ENCODE measurements around the gene ANKRD33B.
A peak's percentile ranks its signal among the peaks of the same experiment; 100 is the strongest.
"Not testable (repeated sequence)": the region's sequence is repeated elsewhere in the genome, so short reads cannot be mapped to it uniquely, and the experiment has no call there.

The ANKRD33B gene

DNA sequence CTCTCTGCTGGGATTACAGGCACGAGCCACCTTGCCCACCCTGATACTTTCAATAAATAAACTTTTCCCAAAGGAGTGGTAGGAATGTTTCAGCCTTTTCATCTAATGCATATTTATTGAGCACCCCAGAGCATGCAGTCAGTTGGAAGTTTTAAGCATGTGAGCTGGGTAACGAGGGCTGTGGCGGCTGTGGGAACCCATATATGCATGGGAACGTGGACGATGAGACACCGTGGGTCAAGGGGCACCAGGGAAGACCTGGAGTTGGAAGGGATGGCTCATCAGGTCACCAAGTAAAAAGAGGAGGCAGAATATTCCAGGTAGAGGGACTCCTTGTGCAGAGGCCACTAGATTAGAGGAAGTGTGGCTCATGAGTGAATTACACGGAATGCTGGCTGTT, 64.7 kb downstream of the ANKRD33B start:
- TF ChIP-seq, protein P1, sequence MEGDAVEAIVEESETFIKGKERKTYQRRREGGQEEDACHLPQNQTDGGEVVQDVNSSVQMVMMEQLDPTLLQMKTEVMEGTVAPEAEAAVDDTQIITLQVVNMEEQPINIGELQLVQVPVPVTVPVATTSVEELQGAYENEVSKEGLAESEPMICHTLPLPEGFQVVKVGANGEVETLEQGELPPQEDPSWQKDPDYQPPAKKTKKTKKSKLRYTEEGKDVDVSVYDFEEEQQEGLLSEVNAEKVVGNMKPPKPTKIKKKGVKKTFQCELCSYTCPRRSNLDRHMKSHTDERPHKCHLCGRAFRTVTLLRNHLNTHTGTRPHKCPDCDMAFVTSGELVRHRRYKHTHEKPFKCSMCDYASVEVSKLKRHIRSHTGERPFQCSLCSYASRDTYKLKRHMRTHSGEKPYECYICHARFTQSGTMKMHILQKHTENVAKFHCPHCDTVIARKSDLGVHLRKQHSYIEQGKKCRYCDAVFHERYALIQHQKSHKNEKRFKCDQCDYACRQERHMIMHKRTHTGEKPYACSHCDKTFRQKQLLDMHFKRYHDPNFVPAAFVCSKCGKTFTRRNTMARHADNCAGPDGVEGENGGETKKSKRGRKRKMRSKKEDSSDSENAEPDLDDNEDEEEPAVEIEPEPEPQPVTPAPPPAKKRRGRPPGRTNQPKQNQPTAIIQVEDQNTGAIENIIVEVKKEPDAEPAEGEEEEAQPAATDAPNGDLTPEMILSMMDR (IDR thresholded peaks at IDR 0.05; ENCODE audit: borderline replicate concordance, insufficient read depth, low read depth, low read length): no peak
- no peak overlapping the region for H3K4me3 ChIP-seq (ENCODE audit: low read depth, low read length)

DNA sequence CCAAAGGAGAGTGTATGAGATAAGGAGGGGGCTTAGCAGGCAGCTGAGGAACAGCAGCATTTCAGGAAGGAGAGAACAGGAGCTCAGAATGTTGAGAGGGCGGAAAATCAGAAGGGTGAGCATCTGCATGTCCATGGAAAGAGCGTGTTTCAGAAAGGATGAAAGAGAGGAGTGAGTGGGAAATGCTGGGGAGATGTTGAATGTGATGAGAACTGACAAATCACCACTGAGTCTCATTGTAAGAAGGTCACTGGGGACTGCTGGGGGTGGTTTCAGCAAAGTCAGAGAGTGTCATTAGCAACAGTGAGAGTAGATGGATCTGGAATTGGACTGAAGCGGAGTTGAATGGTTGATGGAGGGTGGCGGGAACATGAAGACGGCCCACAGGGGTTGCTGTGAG, 65.8 kb downstream of the ANKRD33B start:
- TF ChIP-seq, protein P1 (IDR thresholded peaks at IDR 0.05; ENCODE audit: borderline replicate concordance, insufficient read depth, low read depth, low read length): no peak
- no peak overlapping the region for H3K4me3 ChIP-seq (ENCODE audit: low read depth, low read length)

DNA sequence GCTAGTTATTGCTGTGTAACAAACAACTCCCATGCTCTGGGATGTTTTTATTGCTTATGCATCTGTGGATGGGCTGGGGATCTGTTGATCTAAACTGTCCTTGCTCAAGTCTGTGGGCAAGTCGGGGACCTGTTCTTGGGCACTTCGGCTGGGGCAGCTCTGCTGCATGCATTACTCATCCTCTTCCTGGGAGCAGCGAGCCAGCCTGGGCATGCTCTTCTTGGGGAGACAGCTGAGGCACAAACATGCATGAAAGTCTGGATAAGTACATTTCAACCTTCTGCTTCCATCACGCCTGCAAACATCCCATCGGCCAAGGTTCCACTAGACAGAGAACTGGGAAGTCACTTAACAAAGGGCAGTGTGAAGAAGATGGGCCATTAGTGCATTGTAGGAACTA, 66.3 kb downstream of the ANKRD33B start:
- TF ChIP-seq, protein P1 (IDR thresholded peaks at IDR 0.05; ENCODE audit: borderline replicate concordance, insufficient read depth, low read depth, low read length): no peak
- no peak overlapping the region for H3K4me3 ChIP-seq (ENCODE audit: low read depth, low read length)

DNA sequence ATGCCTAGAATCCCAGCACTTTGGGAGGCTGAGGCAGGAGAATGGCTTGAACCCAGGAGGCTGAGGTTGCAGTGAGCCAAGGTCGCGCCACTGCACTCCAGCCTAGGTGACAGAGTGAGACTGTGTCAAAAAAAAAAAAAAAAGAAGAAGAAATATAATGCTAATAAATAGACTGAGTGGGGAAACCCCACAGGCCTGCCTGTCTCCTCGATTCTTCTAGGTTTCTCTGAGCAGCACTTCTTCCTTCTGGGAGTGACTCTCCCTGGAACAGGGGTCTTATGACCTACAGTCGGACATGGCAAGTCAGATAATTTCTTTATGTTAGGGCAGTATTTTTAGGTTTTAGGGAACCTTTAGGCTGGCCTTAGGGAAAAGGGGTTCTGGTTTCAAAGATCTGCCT, 66.9 kb downstream of the ANKRD33B start:
- not testable (repeated sequence) for H3K4me3 ChIP-seq (ENCODE audit: low read depth, low read length)

DNA sequence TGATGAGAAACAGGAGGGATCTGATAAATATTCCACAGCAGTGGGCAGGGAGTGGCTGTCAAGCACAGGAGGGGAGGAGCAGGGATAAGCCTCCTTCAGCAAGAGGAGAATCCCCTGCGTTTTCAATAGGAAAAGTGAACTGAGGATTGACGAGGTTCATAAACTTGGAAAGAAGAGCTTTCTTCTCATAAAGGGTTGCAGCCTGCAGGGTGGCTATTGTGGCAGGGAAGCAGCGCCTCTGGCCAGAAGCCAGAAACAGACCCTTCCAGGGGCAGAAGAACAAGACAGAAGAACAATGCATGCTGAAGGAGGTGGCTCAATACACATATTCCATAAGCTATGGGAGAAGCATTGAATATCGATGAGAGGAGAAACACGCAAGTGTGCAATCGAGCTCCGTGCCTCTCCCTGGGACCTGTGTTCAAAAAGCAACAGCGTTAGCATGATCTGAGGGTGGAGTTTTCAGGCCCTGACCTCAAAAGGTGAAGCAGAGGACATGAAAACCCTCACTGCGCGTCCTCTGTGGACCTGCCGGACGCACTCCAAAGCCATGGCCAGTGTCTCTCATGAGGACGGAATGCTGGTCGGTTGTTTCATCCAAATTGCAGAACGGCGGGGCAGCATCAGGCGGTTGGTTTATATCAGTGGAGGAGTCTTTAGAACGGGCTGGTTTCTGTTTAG, 67.6 kb downstream of the ANKRD33B start:
- H3K4me3 ChIP-seq (ENCODE audit: low read depth, low read length): peak overlapping the region; percentile 51
- TF ChIP-seq, protein P1 (IDR thresholded peaks at IDR 0.05; ENCODE audit: borderline replicate concordance, insufficient read depth, low read depth, low read length): no peak

DNA sequence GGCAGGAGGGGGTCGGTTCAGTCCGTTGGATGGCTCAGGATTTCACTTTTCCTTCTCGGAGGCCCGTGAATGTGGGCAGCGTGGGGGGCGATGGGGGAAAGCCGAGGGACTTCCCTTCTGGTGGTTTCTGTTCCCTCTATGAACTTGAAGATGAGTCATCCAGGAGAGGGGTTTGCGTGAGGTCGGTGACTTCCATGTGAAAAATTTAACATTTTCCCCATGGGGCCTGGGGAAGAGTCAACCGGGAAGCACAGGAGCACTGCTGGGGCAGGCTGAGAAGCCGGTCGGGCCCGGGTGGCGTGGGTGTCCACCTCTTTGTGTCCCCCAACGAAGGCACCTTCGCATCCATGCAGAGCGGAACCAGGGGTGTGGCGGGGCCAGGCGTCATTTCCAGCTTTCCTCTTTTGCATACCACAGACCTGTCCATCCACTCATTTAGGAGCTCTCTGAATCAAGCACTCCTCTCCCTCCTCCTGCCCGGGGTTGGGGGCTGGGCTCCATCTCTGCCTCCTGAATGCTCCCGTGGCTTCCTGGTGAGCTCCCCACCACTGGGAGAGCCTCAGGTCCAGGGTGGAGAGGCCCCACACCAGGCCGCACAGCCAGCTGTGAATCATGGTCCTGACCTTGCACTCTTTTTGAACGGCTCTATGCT, 68.4 kb downstream of the ANKRD33B start:
- TF ChIP-seq, protein P1 (IDR thresholded peaks at IDR 0.05; ENCODE audit: borderline replicate concordance, insufficient read depth, low read depth, low read length): no peak
- peak overlapping the region; percentile 51 for H3K4me3 ChIP-seq (ENCODE audit: low read depth, low read length)

DNA sequence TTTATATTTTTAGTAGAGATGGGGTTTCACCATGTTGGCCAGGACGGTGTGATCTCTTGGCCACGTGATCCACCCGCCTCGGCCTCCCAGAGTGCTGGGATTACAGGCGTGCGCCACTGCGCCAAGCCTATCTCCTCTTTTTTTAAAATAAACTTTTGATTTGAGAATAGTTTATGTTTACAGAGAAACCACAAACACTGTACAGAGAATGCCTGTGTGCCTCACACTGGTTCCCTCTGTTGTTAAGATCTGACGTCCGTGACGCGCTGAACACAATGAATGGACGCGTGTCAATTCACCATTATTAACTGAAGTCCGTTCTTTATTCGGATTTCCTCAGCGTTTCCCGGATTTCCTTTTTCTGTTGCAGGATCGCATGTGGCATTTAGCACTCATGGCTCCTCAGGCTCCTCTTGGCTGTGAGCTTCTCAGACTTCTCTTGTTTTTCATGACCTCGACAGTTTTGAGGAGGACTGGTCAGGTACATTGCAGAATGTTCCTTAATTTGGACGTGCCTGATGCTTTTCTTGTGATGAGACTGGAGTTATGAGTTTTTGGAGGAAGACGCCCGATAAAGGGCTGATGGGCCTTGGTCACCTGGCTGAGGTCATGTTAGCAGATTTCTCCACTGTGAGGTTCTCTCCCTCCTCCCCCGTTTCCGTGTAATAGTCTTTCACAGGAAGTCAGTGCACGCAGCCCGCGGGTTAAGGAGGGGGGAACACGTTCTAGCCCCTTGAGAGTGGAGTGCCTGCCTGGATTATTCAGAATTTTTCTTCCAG, 69.6 kb downstream of the ANKRD33B start:
- TF ChIP-seq, protein P1 (IDR thresholded peaks at IDR 0.05; ENCODE audit: borderline replicate concordance, insufficient read depth, low read depth, low read length): no peak
- H3K4me3 ChIP-seq (ENCODE audit: low read depth, low read length): no peak overlapping the region

All from GM12875 (cell line).